GM12878 (cell line): ENCODE measurements around the gene LEKR1. TPM values are rescaled to one million over a fixed set of nuclear protein-coding genes. Genes with fewer than 3 reads are reported as not detected.

Experiments used
- ATAC-seq: fragments of 200-7000 bp; cut with Tn5 transposase; 3 replicates; pipeline ENCODE4 v1.9.1; 2020; ENCODE audit warnings: mild to moderate bottlenecking, moderate library complexity
- BruUV-seq: library from RNA; stranded (reverse); fragments of 400-500 nt; replicated peaks from 2 replicates; lab custom pipeline; 2021; lab: Mats Ljungman, UMichigan
- CTCF ChIA-PET: fragments of 300-600 bp; sonication (Branson Sonifier 250); formaldehyde crosslinking; extraction: SDS; loops from one replicate; lab custom pipeline; 2021; ENCODE audit warnings: inconsistent platforms; lab: Yijun Ruan, JAX
- POLR2A ChIA-PET: fragments of 350-600 bp; formaldehyde crosslinking; extraction: SDS; loops from one replicate; lab custom pipeline; 2021; ENCODE audit warnings: inconsistent platforms; lab: Charles Lee
- RAD21 ChIA-PET: fragments of 300-600 bp; sonication (Branson Sonifier 250); formaldehyde crosslinking; loops from one replicate; lab custom pipeline; 2023; ENCODE audit warnings: antibody characterized with exemption; ENCODE audit not compliant: unreplicated experiment; lab: Charles Lee
- SMC1A ChIA-PET: fragments of 300-600 bp; sonication (Branson Sonifier 250); formaldehyde crosslinking; loops from one replicate; lab custom pipeline; 2023; ENCODE audit not compliant: unreplicated experiment, uncharacterized antibody; lab: Charles Lee
- DNase-seq: peaks from one replicate; pipeline ENCODE4 v3.0.0-alpha.2; 2011; ENCODE audit warnings: low read depth, low spot score
- FAIRE-seq: peaks from 3 replicates; lab custom pipeline; 2011; peaks lifted over from hg19 to GRCh38; lab: Jason Lieb, UNC
- H2AFZ ChIP-seq: 2 replicates; pipeline ENCODE4 v1.6.0; 2011; ENCODE audit warnings: low read depth, low read length, control low read depth; ENCODE audit not compliant: control insufficient read depth
- H3K27ac ChIP-seq: 2 replicates; pipeline ENCODE4 v1.5.1; 2011; ENCODE audit warnings: control low read depth; ENCODE audit not compliant: control insufficient read depth, insufficient read depth
- H3K27me3 ChIP-seq, 2 experiments: replicated peaks in 1 of 2; 2 replicates each; pipeline versions ENCODE4 v1.6.0 to v1.6.1; 2011; ENCODE audit warnings: low read length in 1 of 2; ENCODE audit not compliant: control insufficient read depth in 2 of 2, insufficient read depth in 2 of 2
- H3K36me3 ChIP-seq, 2 experiments: 2 replicates each; pipeline ENCODE4 v1.5.1; 2011; ENCODE audit warnings: low read length in 1 of 2; ENCODE audit not compliant: control insufficient read depth in 2 of 2, insufficient read depth in 2 of 2
- H3K4me1 ChIP-seq: 2 replicates; pipeline ENCODE4 v1.6.1; 2011; ENCODE audit warnings: mild to moderate bottlenecking, low read length, moderate library complexity, mixed read lengths; ENCODE audit not compliant: control insufficient read depth, insufficient read depth
- H3K4me2 ChIP-seq: 2 replicates; pipeline ENCODE4 v1.6.0; 2011; ENCODE audit warnings: control low read depth; ENCODE audit not compliant: control insufficient read depth, insufficient read depth
- H3K4me3 ChIP-seq: fragments of 200-600 bp; sonication (generic); 2 replicates; pipeline ENCODE4 v1.5.1; 2016
- H3K79me2 ChIP-seq: 2 replicates; pipeline ENCODE4 v1.6.0; 2011; ENCODE audit warnings: low read length; ENCODE audit not compliant: control insufficient read depth, insufficient read depth
- H3K9ac ChIP-seq: 2 replicates; pipeline ENCODE4 v1.8.0; 2011; ENCODE audit warnings: low read length, control low read depth, mixed read lengths; ENCODE audit not compliant: control insufficient read depth, insufficient read depth
- H3K9me3 ChIP-seq: replicated peaks from 3 replicates; pipeline ENCODE4 v1.5.1; 2011; ENCODE audit warnings: mild to moderate bottlenecking, low read length; ENCODE audit not compliant: control insufficient read depth, insufficient read depth
- H4K20me1 ChIP-seq: 2 replicates; pipeline ENCODE4 v1.6.0; 2011; ENCODE audit not compliant: control insufficient read depth, insufficient read depth
- ATF3 ChIP-seq: IDR thresholded peaks from 2 replicates; pipeline ENCODE4 v1.6.1; 2011; ENCODE audit warnings: low read depth, mild to moderate bottlenecking, low read length, moderate library complexity, borderline replicate concordance; ENCODE audit errors: extremely low read depth
- CREB1 ChIP-seq: IDR thresholded peaks from 2 replicates; pipeline ENCODE4 v1.6.1; 2012; ENCODE audit warnings: low read depth, mild to moderate bottlenecking, inconsistent platforms
- EZH2 ChIP-seq: IDR thresholded peaks from 2 replicates; pipeline ENCODE4 v1.6.1; 2012; ENCODE audit warnings: low read depth, mild to moderate bottlenecking, control low read depth, inconsistent platforms, low read length, borderline replicate concordance; ENCODE audit not compliant: control insufficient read depth
- MEF2A ChIP-seq: IDR thresholded peaks from 2 replicates; pipeline ENCODE4 v1.6.1; 2011; ENCODE audit warnings: low read depth, mild to moderate bottlenecking, low read length, moderate library complexity; ENCODE audit not compliant: insufficient read depth
- MEF2B ChIP-seq: fragments of 450-650 bp; IDR thresholded peaks from 2 replicates; pipeline ENCODE4 v1.6.1; 2018; ENCODE audit warnings: mild to moderate bottlenecking, moderate library complexity; ENCODE audit not compliant: partially characterized antibody, poor library complexity, severe bottlenecking
- NR2C2 ChIP-seq: IDR thresholded peaks from 2 replicates; pipeline ENCODE4 v1.6.1; 2011; ENCODE audit warnings: borderline replicate concordance, low read depth; ENCODE audit not compliant: control insufficient read depth, insufficient read length
- NR2F1 ChIP-seq: fragments of 450-650 bp; conservative IDR thresholded peaks from 2 replicates; pipeline ENCODE4 v1.6.1; 2017; ENCODE audit warnings: mild to moderate bottlenecking
- PBX3 ChIP-seq: IDR thresholded peaks from 2 replicates; pipeline ENCODE4 v1.6.1; 2011; ENCODE audit warnings: mild to moderate bottlenecking, low read depth, low read length, moderate library complexity; ENCODE audit not compliant: insufficient replicate concordance
- PML ChIP-seq: IDR thresholded peaks from 2 replicates; pipeline ENCODE4 v1.6.1; 2012; ENCODE audit warnings: low read length, inconsistent platforms
- RELB ChIP-seq: fragments of 450-650 bp; IDR thresholded peaks from 2 replicates; pipeline ENCODE4 v1.6.1; 2017; ENCODE audit warnings: low read depth, mild to moderate bottlenecking, moderate library complexity
- RFX5 ChIP-seq: IDR thresholded peaks from 2 replicates; pipeline ENCODE4 v1.6.1; 2011; ENCODE audit warnings: low read depth, low read length, improper control_type of control experiment
- WRNIP1 ChIP-seq: IDR thresholded peaks from 2 replicates; pipeline ENCODE4 v1.6.1; 2011; ENCODE audit warnings: low read depth, low read length, improper control_type of control experiment, borderline replicate concordance
- ZNF24 ChIP-seq: fragments of 450-650 bp; IDR thresholded peaks from 2 replicates; pipeline ENCODE4 v1.6.1; 2017; ENCODE audit warnings: antibody characterized with exemption, mild to moderate bottlenecking
- ZNF687 ChIP-seq: fragments of 450-650 bp; IDR thresholded peaks from 2 replicates; pipeline ENCODE4 v1.6.1; 2017; ENCODE audit warnings: mild to moderate bottlenecking, moderate library complexity
- ZSCAN29 ChIP-seq: fragments of 450-650 bp; IDR thresholded peaks from 2 replicates; pipeline ENCODE4 v1.6.1; 2017; ENCODE audit warnings: mild to moderate bottlenecking, moderate library complexity
- in situ Hi-C: fragments of 300-500 bp; cut with MboI; formaldehyde crosslinking; loops from 9 replicates; pipeline ENCODE4 v1.14.3; 2018; ENCODE audit warnings: mixed read lengths
- intact Hi-C: fragments of 100-400 bp; cut with micrococcal nuclease; formaldehyde crosslinking; loops from one replicate; pipeline ENCODE4 v1.14.2; 2022; ENCODE audit not compliant: unreplicated experiment
- polyA plus RNA-seq, 11 experiments: library from polyadenylated mRNA; depleted of rRNA in 4 of 11; unstranded in 6 of 11; stranded (reverse) in 5 of 11; fragments of >200 nt; fragmentation: Nextera tagmentation in 4 of 11; fragmentation: Illumina TruSeq in 1 of 11; extraction: Ambion mirVana in 4 of 11; extraction: Trizol in 1 of 11; gene quantifications; 1 replicate in 1 of 11; 2 replicates in 10 of 11; pipeline versions ENCODE4 v1.2.1 to v1.2.3, GENCODE V29; 2011 to 2016; ENCODE audit warnings: inconsistent platforms in 2 of 11, missing spikeins in 2 of 11, low read depth in 1 of 11
- total RNA-seq, 4 experiments: library from RNA; depleted of rRNA in 3 of 4; stranded (reverse); fragments of >200 nt in 3 of 4; fragmentation: Illumina TruSeq in 1 of 4; extraction: Trizol in 1 of 4; gene quantifications; 2 replicates each; pipeline versions ENCODE4 v1.2.1 to v1.2.3, GENCODE V29; 2013 to 2021

The LEKR1 gene
- total and polyA plus RNA-seq, 10 of the 15 experiments (the other 5 are each of a cell fraction or from before 2014, with no cell fraction given), result 0.48 to 3.2 (median 1.3) TPM

- no peaks in the 10 kb centered on the region for H3K79me2 ChIP-seq
- no peak overlapping the region for H3K4me2 ChIP-seq
- intact Hi-C loops (no loop called here), in situ Hi-C loops (no loop called here)
- DNase-seq (no peak), FAIRE-seq (no peak), ATAC-seq (no peak)
- no peak overlapping the region for H2AFZ ChIP-seq
- no peak overlapping the region for H3K27ac ChIP-seq
- no TSS peak for BruUV-seq
- H3K9ac ChIP-seq, result no peak overlapping the region
- H3K4me1 ChIP-seq, result no peaks in the 10 kb centered on the region
- TF ChIP-seq NR2F1 (no peak), PML (no peak), MEF2B (no peak), ATF3 (no peak), RELB (no peak), CREB1 (no peak), ZSCAN29 (no peak), ZNF24 (no peak), PBX3 (no peak), WRNIP1 (no peak), ZNF687 (no peak), MEF2A (no peak), NR2C2 (no peak), EZH2 (no peak), RFX5 (no peak)
- no peak overlapping the region for H3K4me3 ChIP-seq
- ChIA-PET RAD21 (no interaction called here), SMC1A (interaction anchor here (1.1 kb wide), 1 partner anchor 295 kb away, joined by 4 read pairs; no protein-coding TSS in a partner anchor), CTCF (no interaction called here), POLR2A (interaction anchor here (0.6 kb wide), 1 partner anchor 37 kb away, joined by 4 read pairs; no protein-coding TSS in a partner anchor)
- H3K27me3 ChIP-seq, result no peaks in the 10 kb centered on the region
- H3K36me3 ChIP-seq, result no peaks in the 10 kb centered on the region; a peak in 1 of 4 replicates
- no peaks in the 10 kb centered on the region for H3K9me3 ChIP-seq
- H4K20me1 ChIP-seq, result no peaks in the 10 kb centered on the region
Observed at GRCh38 chr3:156782921-156783320, 43.2 kb upstream of the LEKR1 start.
